ENCODE results near the gene CDYL. TPM values are rescaled to one million over a fixed set of nuclear protein-coding genes. Genes with fewer than 3 reads are reported as not detected.

The CDYL gene
- polyA plus RNA-seq, 1 experiment = 26.6 TPM

DNA sequence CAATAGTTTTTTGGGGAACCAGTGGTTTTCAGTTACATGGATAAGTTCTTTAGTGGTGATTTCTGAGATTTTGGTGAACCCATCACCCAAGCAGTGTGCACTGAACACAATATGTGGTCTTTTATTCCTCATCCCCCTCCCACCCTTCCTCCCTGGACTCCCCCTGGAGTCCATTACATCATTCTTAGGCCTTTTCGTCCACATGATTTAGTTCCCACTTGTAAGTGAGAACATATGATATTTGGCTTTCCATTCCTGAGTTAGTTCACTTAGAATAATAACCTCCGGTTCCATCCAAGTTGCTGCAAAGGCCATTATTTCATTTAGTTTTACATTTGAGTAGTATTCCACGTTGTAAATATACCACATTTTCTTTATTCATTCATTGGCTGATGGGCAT lies 199.3 kb downstream of the CDYL start:
- Histone ChIP-seq H3K27me3 (ENCODE audit: control insufficient read depth, insufficient read depth, low read length) (peaks cover 2% of the 10 kb centered on the region), H3K27ac (ENCODE audit: low read depth, low read length) (no peak overlapping the region), H3K4me3 (ENCODE audit: low read depth, low read length) (no peak overlapping the region), H3K9me3 (ENCODE audit: control insufficient read depth, insufficient read depth, low read length) (peaks cover 14% of the 10 kb centered on the region)
- ChIA-PET CTCF (no interaction called here), POLR2A (no interaction called here)
- TF ChIP-seq, protein P1, sequence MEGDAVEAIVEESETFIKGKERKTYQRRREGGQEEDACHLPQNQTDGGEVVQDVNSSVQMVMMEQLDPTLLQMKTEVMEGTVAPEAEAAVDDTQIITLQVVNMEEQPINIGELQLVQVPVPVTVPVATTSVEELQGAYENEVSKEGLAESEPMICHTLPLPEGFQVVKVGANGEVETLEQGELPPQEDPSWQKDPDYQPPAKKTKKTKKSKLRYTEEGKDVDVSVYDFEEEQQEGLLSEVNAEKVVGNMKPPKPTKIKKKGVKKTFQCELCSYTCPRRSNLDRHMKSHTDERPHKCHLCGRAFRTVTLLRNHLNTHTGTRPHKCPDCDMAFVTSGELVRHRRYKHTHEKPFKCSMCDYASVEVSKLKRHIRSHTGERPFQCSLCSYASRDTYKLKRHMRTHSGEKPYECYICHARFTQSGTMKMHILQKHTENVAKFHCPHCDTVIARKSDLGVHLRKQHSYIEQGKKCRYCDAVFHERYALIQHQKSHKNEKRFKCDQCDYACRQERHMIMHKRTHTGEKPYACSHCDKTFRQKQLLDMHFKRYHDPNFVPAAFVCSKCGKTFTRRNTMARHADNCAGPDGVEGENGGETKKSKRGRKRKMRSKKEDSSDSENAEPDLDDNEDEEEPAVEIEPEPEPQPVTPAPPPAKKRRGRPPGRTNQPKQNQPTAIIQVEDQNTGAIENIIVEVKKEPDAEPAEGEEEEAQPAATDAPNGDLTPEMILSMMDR (IDR thresholded peaks at IDR 0.05; ENCODE audit: low read depth, low read length) = no peak
- DNase-seq (ENCODE audit: low read depth, low spot score) = no peak

DNA sequence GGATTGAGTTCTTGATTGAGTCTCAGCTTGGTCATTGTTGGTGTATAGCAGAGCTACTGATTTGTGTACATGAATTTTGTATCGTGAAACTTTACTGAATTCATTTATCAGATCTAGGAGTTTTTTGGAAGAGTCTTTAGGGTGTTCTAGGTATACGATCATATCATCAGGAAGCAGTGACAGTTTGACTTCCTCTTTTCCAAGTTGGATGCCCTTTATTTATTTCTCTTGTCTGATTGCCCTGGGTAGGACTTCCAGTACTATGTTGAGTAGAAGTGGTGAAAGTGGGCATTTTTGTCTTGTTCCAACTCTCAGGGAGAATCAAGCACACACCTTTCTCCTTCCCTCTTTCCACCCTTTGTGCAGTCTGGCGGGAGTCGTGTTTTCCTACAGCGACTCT lies 201.3 kb downstream of the CDYL start:
- no peak for DNase-seq (ENCODE audit: low read depth, low spot score)
- H3K9me3 ChIP-seq (ENCODE audit: control insufficient read depth, insufficient read depth, low read length) = peaks cover 14% of the 10 kb centered on the region
- POLR2A ChIA-PET = no interaction called here
- no peak overlapping the region for H3K27ac ChIP-seq (ENCODE audit: low read depth, low read length)
- no peaks in the 10 kb centered on the region for H3K27me3 ChIP-seq (ENCODE audit: control insufficient read depth, insufficient read depth, low read length)
- CTCF ChIA-PET = interaction anchor here (1.4 kb wide), 1 partner anchor 26 kb away, joined by 3 read pairs; the partner anchor contains the start of gene RPP40
- no peak overlapping the region for H3K4me3 ChIP-seq (ENCODE audit: low read depth, low read length)
- TF ChIP-seq, protein P1 (IDR thresholded peaks at IDR 0.05; ENCODE audit: low read depth, low read length) = no peak

DNA sequence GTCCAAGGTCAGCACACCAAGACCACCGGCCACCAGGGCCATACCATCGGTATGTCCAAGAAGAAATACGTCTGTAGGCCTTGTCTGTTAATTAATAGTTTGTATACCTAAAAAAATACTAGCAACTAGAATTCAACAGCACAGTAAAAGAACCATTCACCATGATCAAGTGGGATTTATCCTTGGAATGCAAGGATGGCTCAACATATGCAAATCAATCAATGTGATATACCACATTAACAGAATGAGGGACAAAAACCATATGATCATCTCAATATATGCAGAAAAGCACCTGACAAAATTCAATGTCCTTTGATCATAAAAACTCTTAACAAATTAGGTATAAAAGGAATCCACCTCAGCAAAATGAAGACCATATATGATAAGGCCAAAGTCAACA lies 203.2 kb downstream of the CDYL start:
- H3K9me3 ChIP-seq (ENCODE audit: control insufficient read depth, insufficient read depth, low read length) = peaks cover 14% of the 10 kb centered on the region
- H3K27me3 ChIP-seq (ENCODE audit: control insufficient read depth, insufficient read depth, low read length) = no peaks in the 10 kb centered on the region
- ChIA-PET CTCF (no interaction called here), POLR2A (no interaction called here)
- TF ChIP-seq, protein P1 (IDR thresholded peaks at IDR 0.05; ENCODE audit: low read depth, low read length) = no peak
- H3K27ac ChIP-seq (ENCODE audit: low read depth, low read length) = no peak overlapping the region
- H3K4me3 ChIP-seq (ENCODE audit: low read depth, low read length) = no peak overlapping the region
- no peak for DNase-seq (ENCODE audit: low read depth, low spot score)

DNA sequence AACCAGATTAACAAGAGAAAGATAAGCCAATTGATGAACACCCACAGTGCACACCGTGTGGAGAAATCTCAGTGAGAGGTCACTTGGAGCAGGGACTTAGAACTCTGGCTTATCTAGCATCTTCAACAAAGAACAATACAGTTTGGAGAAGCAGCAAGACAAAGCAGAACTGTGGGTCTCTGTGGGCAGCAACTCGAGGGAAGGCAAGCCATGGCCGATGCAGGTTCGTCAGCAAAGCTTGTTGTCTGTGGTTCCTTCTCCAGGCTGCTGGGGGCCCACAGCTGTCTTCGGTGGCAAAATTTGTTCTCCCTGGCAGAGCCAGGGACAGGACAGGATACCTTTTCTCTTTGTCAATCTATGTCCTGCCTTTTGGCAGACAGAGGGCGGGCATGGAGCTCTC lies 205.6 kb downstream of the CDYL start:
- ChIA-PET CTCF (interaction anchor here (0.6 kb wide), 1 partner anchor 856 kb away, joined by 3 read pairs; no protein-coding TSS in a partner anchor), POLR2A (no interaction called here)
- DNase-seq (ENCODE audit: low read depth, low spot score) = no peak
- Histone ChIP-seq H3K27ac (ENCODE audit: low read depth, low read length) (no peak overlapping the region), H3K4me3 (ENCODE audit: low read depth, low read length) (no peak overlapping the region), H3K9me3 (ENCODE audit: control insufficient read depth, insufficient read depth, low read length) (peaks cover 14% of the 10 kb centered on the region), H3K27me3 (ENCODE audit: control insufficient read depth, insufficient read depth, low read length) (no peaks in the 10 kb centered on the region)
- TF ChIP-seq, protein P1 (IDR thresholded peaks at IDR 0.05; ENCODE audit: low read depth, low read length) = no peak

DNA sequence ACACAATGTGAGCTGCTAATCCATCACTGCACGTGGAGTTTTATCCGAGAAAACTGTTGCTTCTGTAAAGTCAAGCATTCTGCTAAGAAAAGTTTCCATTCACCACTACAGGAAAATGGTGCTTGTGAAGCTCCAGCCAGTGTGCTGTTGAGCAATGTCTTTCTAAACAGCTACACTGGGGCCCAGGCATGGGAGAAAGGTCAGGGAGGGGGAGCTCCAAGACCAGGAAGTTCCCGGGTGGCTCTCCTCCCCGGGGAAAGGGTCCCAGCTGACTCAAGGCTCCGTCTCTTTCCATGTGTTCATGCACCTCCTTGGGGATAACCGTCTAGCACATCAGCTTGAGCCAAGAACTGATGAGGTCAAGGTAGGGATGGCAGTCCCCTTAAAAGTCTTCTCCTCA lies 207.1 kb downstream of the CDYL start:
- peaks cover 14% of the 10 kb centered on the region for H3K9me3 ChIP-seq (ENCODE audit: control insufficient read depth, insufficient read depth, low read length)
- TF ChIP-seq, protein P1 (IDR thresholded peaks at IDR 0.05; ENCODE audit: low read depth, low read length) = no peak
- H3K27me3 ChIP-seq (ENCODE audit: control insufficient read depth, insufficient read depth, low read length) = no peaks in the 10 kb centered on the region
- POLR2A ChIA-PET = no interaction called here
- H3K4me3 ChIP-seq (ENCODE audit: low read depth, low read length) = no peak overlapping the region
- DNase-seq (ENCODE audit: low read depth, low spot score) = no peak
- CTCF ChIA-PET = interaction anchor here (1.3 kb wide), 1 partner anchor 47 kb away, joined by 3 read pairs; no protein-coding TSS in a partner anchor
- H3K27ac ChIP-seq (ENCODE audit: low read depth, low read length) = no peak overlapping the region

All from AG04450 (cell line).